ENCODE data around the gene RPS6KL1. TPM values are rescaled to one million over a fixed set of nuclear protein-coding genes. Genes with fewer than 3 reads are reported as not detected.
A peak's percentile ranks its signal among the peaks of the same experiment; 100 is the strongest.

RPS6KL1 gene
- total and polyA plus RNA-seq, 8 donors, result 4.0 to 23.8 (median 7.2) TPM

GRCh38 chr14:74905595-74906142 is 17.4 kb downstream of the RPS6KL1 start:
- 39 to 44% methylated on average over 14 of the region's 14 CpGs for WGBS, 2 donors
- ATAC-seq (peak; percentile 65 to 81 (median 76)), FAIRE-seq (no peak)

GRCh38 chr14:74904635-74905503 is 18.2 kb downstream of the RPS6KL1 start:
- no peak for TF ChIP-seq CTCF (IDR thresholded peaks at IDR 0.05)
- ATAC-seq, result no peak
- no peak for FAIRE-seq
- intact Hi-C loops (cut with DNase I), result loop anchor here in 2 of 3 donors (5.0 kb wide), 2 partner anchors 43 to 48 kb away; no protein-coding TSS in a partner anchor
- WGBS, 2 donors, result 78 to 86% methylated on average over 6 of the region's 6 CpGs
- Histone ChIP-seq H3K27ac (no peak overlapping the region), H3K4me1 (no peaks in the 10 kb centered on the region), H3K27me3 (no peaks in the 10 kb centered on the region), H3K4me3 (no peak overlapping the region), H3K36me3 (peaks cover 2 to 34% (median 14%) of the 10 kb centered on the region in 3 donors), H3K9me3 (no peaks in the 10 kb centered on the region)
- DNase-seq, result no peak

More at GRCh38 chr14:74905595-74906142, 17.4 kb downstream of the RPS6KL1 start:
- Histone ChIP-seq H3K4me3 (no peak overlapping the region), H3K27me3 (no peaks in the 10 kb centered on the region), H3K4me1 (no peaks in the 10 kb centered on the region), H3K9me3 (no peaks in the 10 kb centered on the region), H3K36me3 (peaks cover 2 to 26% (median 6%) of the 10 kb centered on the region in 3 donors), H3K27ac (no peak overlapping the region)
- TF ChIP-seq CTCF (IDR thresholded peaks at IDR 0.05), result peak; percentile 88 to 94 (median 90)
- DNase-seq, result peak; percentile 47 to 92 (median 76)
- intact Hi-C loops (cut with DNase I), result loop anchor here in 2 of 3 donors (5.0 kb wide), 2 partner anchors 43 to 48 kb away; no protein-coding TSS in a partner anchor

GRCh38 chr14:74902941-74903705 is 19.9 kb downstream of the RPS6KL1 start:
- intact Hi-C loops (cut with DNase I), result no loop called here
- H3K4me1 ChIP-seq, result no peaks in the 10 kb centered on the region
- DNase-seq (no peak), FAIRE-seq (no peak), ATAC-seq (no peak)
- no peak for TF ChIP-seq CTCF (IDR thresholded peaks at IDR 0.05)
- H3K27ac ChIP-seq, result no peak overlapping the region
- no peak overlapping the region for H3K4me3 ChIP-seq
- no peaks in the 10 kb centered on the region for H3K9me3 ChIP-seq
- H3K36me3 ChIP-seq, result peaks cover 2 to 51% (median 26%) of the 10 kb centered on the region in 3 donors
- no peaks in the 10 kb centered on the region for H3K27me3 ChIP-seq
- 82 to 84% methylated on average over 10 of the region's 10 CpGs for WGBS, 2 donors

GRCh38 chr14:74898694-74899093 is 24.4 kb downstream of the RPS6KL1 start:
- H3K9me3 ChIP-seq, result no peaks in the 10 kb centered on the region
- no peak for TF ChIP-seq CTCF (IDR thresholded peaks at IDR 0.05)
- H3K4me1 ChIP-seq, result no peaks in the 10 kb centered on the region
- peaks cover 11 to 93% (median 39%) of the 10 kb centered on the region in 3 donors for H3K36me3 ChIP-seq
- WGBS, 2 donors, result 56 to 57% methylated on average over 5 of the region's 5 CpGs
- H3K27me3 ChIP-seq, result no peaks in the 10 kb centered on the region
- FAIRE-seq (no peak), ATAC-seq (peak in 1 of 4 donors; percentile 51), DNase-seq (no peak)
- no peak overlapping the region for H3K27ac ChIP-seq
- no peak overlapping the region for H3K4me3 ChIP-seq
- intact Hi-C loops (cut with DNase I), result no loop called here

Data from pancreas (tissue), 10 donors.